K562 (cell line): Measurements from ENCODE around the gene ITPR1.

Experiments used
- DPF2 ChIP-seq: fragments of 450-650 bp; IDR thresholded peaks from 2 replicates; pipeline ENCODE4 v1.6.1; 2016
- ESRRA ChIP-seq: fragments of 450-650 bp; IDR thresholded peaks from 2 replicates; pipeline ENCODE4 v1.6.1; 2014; ENCODE audit warnings: low read depth, mild to moderate bottlenecking, moderate library complexity, borderline replicate concordance
- FOXA1 ChIP-seq: fragments of 450-650 bp; IDR thresholded peaks from 2 replicates; pipeline ENCODE4 v1.6.1; 2016; ENCODE audit warnings: mild to moderate bottlenecking, borderline replicate concordance
- SIN3A ChIP-seq, 2 experiments: fragments of 150-350 bp in 1 of 2; IDR thresholded peaks; 2 replicates each; pipeline ENCODE4 v1.6.1; 2011 to 2016; ENCODE audit warnings: borderline replicate concordance in 2 of 2, low read depth in 2 of 2, low read length in 2 of 2, mild to moderate bottlenecking in 2 of 2, moderate library complexity in 2 of 2; ENCODE audit not compliant: control insufficient read depth in 1 of 2
- SRF ChIP-seq, 2 experiments: fragments of 250-450, 450-650 bp in 1 of 2; sonication (Bioruptor Pico) in 1 of 2; sonication (generic) in 1 of 2; formaldehyde crosslinking; IDR thresholded peaks; 2 replicates each; pipeline versions ENCODE4 v1.5.0 to v1.5.1; 2020 to 2022; ENCODE audit warnings: mild to moderate bottlenecking in 1 of 2, missing genetic modification reagents in 1 of 2
- STAG1 ChIP-seq: sonication (generic); formaldehyde crosslinking; IDR thresholded peaks from 2 replicates; pipeline ENCODE4 v1.5.0; 2020; ENCODE audit warnings: missing genetic modification reagents, borderline replicate concordance
- TAF15 ChIP-seq: fragments of 200-400 bp; formaldehyde crosslinking; IDR thresholded peaks from 2 replicates; pipeline ENCODE4 v1.6.1; 2017; ENCODE audit warnings: mild to moderate bottlenecking, low read depth, low read length, moderate library complexity
- ZBED1 ChIP-seq: IDR thresholded peaks from 2 replicates; pipeline ENCODE4 v1.6.1; 2014
- ZNF263 ChIP-seq: sonication (generic); formaldehyde crosslinking; IDR thresholded peaks from 2 replicates; pipeline ENCODE4 v1.8.0; 2022; ENCODE audit warnings: mild to moderate bottlenecking, missing genetic modification reagents, borderline replicate concordance
- TF ChIP-seq, protein P1 (sequence below): fragments of 450-650 bp; IDR thresholded peaks from 2 replicates; pipeline ENCODE4 v1.6.1; 2017; ENCODE audit warnings: mild to moderate bottlenecking, moderate library complexity
- TF ChIP-seq, protein P2 (sequence below), 3 experiments: IDR thresholded peaks in 2 of 3; conservative IDR thresholded peaks in 1 of 3; 2 replicates each; pipeline ENCODE4 v1.5.1; 2011 to 2012; ENCODE audit warnings: low read length in 3 of 3, mild to moderate bottlenecking in 3 of 3, control low read depth in 2 of 3, improper control_type of control experiment in 1 of 3, inconsistent platforms in 1 of 3, low read depth in 1 of 3, mixed read lengths in 1 of 3, moderate library complexity in 1 of 3; ENCODE audit not compliant: insufficient read depth in 2 of 3

DNA sequence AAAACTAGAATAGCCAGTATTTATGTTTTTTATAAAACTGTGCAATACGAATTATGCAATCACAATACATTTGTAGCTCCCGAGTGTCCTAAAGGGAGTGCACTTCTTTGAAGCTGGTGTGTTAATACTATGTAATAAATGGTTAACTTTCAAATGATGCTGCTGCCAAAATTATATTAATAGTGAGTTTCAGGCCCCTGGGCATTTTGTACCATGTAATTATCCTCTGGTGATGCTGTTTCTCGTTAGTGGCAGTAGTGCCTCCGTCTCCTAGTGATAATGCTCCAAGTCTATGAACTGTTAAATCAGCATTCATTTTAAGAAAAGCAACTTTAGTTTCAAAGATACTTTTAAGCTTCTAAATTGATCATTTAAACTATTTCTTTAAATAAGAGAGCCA lies 353.4 kb downstream of the ITPR1 start:
- TF ChIP-seq STAG1 (no peak), ZNF263 (CRISPR knock-in tag) (no peak), FOXA1 (no peak), SIN3A (IDR thresholded peaks at IDR 0.05; ENCODE audit: borderline replicate concordance in 2 of 2, control insufficient read depth in 1 of 2, low read depth in 2 of 2, low read length in 2 of 2) (no peak), DPF2 (no peak), ZBED1 (no peak), TAF15 (no peak), ESRRA (no peak), SRF (CRISPR knock-in tag; IDR thresholded peaks at IDR 0.05) (no peak)
- TF ChIP-seq, protein P1, sequence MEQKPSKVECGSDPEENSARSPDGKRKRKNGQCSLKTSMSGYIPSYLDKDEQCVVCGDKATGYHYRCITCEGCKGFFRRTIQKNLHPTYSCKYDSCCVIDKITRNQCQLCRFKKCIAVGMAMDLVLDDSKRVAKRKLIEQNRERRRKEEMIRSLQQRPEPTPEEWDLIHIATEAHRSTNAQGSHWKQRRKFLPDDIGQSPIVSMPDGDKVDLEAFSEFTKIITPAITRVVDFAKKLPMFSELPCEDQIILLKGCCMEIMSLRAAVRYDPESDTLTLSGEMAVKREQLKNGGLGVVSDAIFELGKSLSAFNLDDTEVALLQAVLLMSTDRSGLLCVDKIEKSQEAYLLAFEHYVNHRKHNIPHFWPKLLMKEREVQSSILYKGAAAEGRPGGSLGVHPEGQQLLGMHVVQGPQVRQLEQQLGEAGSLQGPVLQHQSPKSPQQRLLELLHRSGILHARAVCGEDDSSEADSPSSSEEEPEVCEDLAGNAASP, result no peak
- TF ChIP-seq, protein P2, sequence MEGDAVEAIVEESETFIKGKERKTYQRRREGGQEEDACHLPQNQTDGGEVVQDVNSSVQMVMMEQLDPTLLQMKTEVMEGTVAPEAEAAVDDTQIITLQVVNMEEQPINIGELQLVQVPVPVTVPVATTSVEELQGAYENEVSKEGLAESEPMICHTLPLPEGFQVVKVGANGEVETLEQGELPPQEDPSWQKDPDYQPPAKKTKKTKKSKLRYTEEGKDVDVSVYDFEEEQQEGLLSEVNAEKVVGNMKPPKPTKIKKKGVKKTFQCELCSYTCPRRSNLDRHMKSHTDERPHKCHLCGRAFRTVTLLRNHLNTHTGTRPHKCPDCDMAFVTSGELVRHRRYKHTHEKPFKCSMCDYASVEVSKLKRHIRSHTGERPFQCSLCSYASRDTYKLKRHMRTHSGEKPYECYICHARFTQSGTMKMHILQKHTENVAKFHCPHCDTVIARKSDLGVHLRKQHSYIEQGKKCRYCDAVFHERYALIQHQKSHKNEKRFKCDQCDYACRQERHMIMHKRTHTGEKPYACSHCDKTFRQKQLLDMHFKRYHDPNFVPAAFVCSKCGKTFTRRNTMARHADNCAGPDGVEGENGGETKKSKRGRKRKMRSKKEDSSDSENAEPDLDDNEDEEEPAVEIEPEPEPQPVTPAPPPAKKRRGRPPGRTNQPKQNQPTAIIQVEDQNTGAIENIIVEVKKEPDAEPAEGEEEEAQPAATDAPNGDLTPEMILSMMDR (IDR thresholded peaks at IDR 0.05 in 2 of 3, conservative IDR thresholded peaks at IDR 0.05 in 1 of 3; ENCODE audit: insufficient read depth in 2 of 3, low read depth in 1 of 3, low read length in 3 of 3), result no peak
